Upper lobe of left lung (tissue), 4 donors: Measurements from ENCODE around the gene NIPBL.

Source experiments
- EP300 ChIP-seq, 4 donors: sonication (generic); formaldehyde crosslinking; IDR thresholded peaks; one replicate each; pipeline ENCODE4 v1.5.1; 2017; ENCODE audit warnings: antibody characterized with exemption in 4 of 4, control low read depth in 2 of 4
- POLR2A ChIP-seq, 4 donors: fragments of 450-650 bp; IDR thresholded peaks; one replicate each; pipeline ENCODE4 v1.5.1; 2016 to 2017; ENCODE audit warnings: antibody characterized with exemption in 4 of 4, mild to moderate bottlenecking in 2 of 4
- TF ChIP-seq, protein P1 (sequence below), 6 experiments: fragments of 450-650 bp in 4 of 6; fragments of 200-600 bp in 2 of 6; sonication (generic) in 2 of 6; IDR thresholded peaks; one replicate each; pipeline ENCODE4 v1.5.1; 2016 to 2019; ENCODE audit warnings: antibody characterized with exemption in 6 of 6

DNA sequence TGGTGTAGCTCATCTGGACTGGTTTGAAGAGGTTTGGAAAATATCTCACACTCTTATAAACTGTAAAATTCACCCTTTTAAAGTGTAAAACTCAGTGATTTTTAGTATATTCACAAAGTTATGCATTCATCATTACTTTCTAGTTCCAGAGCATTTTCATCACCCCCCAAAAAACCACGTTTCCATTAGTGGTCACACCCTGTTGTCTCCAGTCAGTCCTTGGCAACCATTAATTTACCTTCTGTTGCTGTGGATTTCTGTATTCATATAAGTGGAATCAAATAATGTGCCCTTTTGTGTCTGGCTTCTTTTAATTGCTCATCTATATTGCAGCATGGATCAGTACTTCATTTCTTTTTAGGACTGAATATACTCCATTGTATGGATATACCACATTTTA is 18.4 kb downstream of the NIPBL start:
- TF ChIP-seq EP300 (IDR thresholded peaks at IDR 0.05) = no peak
- TF ChIP-seq, protein P1, sequence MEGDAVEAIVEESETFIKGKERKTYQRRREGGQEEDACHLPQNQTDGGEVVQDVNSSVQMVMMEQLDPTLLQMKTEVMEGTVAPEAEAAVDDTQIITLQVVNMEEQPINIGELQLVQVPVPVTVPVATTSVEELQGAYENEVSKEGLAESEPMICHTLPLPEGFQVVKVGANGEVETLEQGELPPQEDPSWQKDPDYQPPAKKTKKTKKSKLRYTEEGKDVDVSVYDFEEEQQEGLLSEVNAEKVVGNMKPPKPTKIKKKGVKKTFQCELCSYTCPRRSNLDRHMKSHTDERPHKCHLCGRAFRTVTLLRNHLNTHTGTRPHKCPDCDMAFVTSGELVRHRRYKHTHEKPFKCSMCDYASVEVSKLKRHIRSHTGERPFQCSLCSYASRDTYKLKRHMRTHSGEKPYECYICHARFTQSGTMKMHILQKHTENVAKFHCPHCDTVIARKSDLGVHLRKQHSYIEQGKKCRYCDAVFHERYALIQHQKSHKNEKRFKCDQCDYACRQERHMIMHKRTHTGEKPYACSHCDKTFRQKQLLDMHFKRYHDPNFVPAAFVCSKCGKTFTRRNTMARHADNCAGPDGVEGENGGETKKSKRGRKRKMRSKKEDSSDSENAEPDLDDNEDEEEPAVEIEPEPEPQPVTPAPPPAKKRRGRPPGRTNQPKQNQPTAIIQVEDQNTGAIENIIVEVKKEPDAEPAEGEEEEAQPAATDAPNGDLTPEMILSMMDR (IDR thresholded peaks at IDR 0.05) = no peak
- no peak for TF ChIP-seq POLR2A (IDR thresholded peaks at IDR 0.05)
